Measurements from ENCODE around the gene PRR33.
"Not testable (repeated sequence)": the region's sequence is repeated elsewhere in the genome, so short reads cannot be mapped to it uniquely, and the experiment has no call there.

Gene PRR33

DNA sequence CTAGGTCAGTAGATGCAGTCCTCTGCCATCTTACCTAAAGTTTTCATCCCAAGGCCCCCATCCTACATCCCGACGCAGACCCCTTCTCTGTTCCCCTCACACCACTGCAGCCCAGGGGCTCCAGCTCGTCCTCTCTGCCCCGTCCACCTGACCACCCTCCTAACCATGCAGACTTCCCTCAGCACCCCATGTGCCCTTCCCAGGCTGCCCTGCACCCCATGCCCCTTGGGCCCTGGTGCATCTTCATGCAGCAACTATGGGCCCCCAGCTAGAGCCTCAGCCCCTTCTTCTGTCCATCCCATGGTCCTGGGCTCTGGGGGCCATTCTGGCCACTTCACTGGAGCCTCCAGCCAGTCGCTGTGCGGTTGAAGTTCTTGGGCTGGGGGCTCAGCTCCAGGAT lies 2.9 kb downstream of the PRR33 start:
- no peak for DNase-seq (ENCODE audit: low spot score)

DNA sequence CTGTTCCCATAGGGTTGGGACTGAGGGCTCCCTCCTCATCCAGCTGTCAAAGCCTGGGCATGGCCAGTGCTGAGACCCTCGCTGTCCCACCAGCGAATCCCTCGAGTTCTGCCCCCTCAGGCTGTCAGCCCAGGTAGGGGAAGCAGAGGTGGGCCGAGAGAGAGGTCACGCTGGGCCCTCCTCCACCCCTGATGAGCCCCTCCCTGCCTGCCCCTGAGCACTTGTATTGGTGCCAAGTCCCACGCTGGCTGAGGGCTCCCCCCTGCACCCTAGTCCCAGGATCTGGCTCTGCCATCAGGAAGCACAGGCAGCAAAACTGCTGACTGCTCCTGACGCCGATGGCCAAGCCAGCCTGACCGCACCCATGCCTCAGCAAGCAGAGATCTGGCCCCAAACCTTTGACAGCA lies 3.3 kb downstream of the PRR33 start:
- DNase-seq (ENCODE audit: low spot score) = no peak

DNA sequence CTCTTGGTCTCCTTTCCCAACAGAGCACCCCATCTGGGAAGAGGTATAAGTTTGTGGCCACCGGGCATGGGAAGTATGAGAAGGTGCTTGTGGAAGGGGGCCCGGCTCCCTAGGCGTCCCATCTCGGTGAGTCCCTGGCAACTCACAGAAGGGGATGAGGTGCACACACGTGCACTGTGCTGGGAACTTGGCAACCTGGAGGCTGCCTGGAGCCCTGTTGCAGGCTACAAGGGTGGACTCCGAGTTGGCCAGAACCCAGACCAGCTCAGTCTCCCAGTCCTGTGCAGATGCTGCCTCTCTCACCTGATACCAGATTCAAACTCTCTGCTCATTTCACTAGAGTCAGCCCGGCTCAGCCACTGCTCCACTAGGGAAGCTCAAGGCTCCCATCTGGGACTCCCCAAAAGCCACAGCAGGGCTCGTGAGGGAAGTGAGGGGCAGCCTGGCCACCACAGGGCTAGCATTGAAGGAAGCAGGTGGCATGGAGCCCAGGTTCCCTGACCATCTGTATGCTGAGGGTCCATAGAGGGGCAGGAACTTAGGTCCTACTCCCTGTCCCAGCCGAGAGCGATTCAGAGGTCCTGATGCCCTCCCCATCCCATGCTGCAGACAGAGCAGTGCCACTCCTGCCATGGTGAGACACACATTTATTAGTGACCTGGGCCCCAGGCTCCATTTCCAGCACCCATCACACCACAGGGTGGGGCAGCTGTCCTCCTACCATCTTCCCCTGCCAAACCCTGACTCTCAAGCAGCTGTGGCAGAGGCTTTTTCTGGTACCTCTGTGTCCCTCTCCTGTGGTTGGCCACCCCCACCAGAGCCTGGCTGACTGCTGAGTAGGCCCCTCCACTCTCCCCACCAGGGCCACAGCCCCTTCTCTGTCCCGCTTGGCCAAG lies 4.0 kb downstream of the PRR33 start:
- no peak for DNase-seq (ENCODE audit: low spot score)

DNA sequence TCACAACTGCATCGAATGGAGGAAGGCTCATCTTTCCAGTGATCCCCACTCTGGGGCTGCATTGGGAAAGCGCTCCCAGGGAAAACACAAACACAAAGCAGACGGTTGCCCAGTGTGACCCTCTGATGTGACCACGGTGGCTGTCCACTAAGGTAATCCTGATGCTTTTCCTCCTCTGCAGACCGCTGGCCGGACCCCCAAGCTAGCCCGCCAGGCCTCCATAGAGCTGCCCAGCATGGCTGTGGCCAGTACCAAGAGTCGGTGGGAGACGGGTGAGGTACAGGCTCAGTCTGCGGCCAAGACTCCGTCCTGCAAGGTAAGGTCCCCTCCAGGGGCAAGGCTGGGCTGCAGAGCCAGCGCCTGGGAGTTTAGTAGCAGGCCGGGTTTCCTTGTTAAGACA lies 5.1 kb downstream of the PRR33 start:
- not testable (repeated sequence) for DNase-seq (ENCODE audit: low spot score)

DNA sequence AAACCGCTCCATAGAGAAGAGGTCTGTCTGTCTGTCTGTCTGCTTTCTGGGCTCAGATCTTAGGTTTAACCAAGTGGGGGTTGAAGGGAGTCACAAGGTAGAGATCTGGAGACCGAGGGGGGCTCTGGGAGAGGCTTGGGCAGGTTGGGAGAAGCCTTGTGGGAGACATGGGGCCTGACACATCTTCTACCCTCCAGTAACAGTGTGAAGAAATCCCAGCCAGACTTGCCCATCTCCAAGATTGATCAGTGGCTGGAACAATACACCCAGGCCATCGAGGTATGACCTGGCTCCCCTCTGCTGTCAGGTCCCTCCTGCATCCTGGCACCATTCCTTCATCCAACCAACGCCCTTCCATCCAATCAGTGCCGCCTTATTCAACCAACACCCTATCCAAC lies 7.4 kb downstream of the PRR33 start:
- no peak for DNase-seq (ENCODE audit: low spot score)

DNA sequence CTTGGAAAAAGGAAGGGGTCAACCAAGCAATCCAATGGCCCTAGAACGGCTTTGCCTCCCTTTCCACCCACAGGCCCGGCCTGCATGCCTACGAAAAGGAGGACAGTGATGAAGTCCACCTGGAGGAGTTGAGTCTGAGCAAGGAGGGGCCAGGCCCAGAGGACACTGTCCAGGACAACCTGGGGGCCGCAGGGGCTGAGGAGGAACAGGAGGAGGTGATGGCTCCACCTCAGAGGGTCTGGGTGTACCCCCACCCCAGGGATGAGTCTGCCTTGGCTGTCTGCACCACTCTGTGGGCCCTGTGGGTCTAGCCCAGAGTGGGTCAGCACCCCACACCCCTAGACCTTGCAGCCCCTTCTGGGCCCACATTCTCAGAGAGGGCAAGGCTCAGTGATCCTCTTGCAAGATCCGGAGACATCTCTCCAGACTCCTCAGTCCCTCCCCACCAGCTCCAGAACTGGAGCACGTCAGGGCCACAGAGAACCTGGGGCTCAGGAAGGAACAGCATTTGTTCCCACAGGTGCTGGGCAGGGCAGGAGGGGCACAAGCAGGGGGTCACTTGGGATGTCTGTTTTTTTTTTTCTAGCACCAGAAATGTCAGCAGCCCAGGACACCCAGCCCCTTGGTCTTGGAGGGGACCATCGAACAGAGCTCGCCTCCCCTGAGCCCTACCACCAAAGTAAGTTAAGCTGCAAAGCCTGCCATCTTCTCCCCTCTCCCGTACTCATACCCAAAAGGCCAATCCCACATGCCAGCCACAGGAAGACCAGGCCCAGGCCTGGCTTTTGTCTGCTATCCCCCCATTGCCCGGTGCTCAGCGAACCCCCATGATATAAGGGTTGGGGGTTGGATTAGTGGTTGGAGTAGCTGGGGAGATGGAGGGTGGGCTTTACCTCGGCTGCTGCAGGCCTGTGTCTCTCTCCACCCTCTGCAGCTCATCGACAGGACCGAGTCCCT lies 8.1 kb downstream of the PRR33 start:
- DNase-seq (ENCODE audit: low spot score) = no peak

DNA sequence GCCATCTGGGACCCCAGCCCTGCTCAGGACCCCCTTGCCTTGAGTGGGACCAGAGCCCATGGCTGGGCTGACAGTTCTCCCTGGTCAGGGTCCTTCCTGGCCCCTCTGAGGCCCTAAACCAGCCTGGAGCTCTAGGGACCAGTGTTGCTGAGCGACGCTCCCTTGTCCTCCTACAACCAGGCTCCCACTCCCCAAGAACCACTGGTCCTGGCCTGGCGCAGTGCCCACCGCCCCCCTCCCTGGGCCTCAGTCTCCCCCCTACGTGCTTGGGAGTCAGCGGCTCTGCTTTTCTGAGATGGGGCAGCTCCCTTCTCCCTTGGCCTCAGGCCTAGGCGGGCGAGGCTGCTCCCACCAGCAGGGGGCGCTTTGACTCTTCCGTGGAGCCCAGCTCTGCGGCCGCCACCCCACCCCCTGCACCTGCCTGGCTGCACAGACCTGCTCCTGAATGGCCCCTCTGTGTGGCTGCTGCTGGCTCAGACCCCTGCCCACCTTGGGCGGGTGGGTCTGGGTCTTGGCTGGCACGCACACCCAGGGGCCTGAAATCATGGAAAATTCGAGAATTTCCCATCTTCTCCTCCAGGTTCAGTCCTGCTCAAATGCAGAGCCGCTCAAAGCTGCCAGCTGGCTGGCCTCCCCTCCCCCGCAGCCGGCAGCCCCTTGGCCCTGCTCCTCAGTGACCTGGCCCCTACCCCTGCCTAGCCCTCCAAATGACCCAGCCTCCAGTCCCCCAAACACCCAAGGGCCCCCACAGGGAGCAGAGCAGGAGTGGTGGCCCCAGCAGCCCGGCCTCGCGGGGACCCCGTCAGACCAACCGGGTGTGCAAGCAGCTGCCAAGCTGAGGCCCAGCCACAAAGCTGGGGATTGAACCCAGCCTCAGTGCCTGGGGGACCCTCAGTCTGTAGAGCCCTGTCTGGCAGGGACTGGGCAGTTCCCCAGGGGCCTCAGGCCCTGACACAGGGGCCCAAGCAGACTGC lies 9.1 kb downstream of the PRR33 start:
- DNase-seq (ENCODE audit: low spot score) = peak; percentile 78

DNA sequence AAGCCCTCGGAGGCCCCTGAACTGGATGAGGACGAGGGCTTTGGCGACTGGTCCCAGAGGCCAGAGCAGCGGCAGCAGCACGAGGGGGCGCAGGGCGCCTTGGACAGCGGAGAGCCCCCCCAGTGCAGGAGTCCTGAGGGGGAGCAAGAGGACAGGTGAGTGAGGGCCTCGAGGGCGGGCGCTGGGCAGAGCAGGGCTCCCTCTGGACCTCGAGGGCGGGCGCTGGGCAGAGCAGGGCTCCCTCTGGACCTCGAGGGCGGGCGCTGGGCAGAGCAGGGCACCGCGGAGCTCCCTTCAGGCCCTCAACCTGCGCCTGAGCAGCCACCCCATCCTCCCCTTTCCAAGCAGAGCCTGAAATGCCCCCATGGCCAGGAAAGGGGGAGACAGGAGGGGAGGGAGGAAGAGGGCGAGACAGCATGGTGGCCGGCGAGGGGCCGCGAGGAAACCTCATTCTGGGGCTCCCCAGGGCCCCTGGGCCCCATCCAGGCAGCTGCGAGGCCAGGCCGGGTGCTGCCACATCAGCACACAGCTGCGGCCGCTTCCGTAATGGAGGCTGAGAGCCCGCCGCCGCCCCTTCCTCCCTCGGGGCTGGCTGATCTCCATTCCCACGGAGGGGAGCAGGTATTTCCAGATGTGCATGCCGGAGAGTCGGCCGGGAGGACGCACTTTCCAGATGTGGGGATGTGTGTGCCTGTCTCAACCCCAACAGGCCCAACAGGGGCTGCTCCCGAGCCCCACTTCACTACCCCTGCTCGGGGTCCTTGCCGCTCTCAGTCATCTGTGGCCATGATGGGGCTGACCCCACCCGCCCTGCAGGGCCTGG lies 10.0 kb downstream of the PRR33 start:
- no peak for DNase-seq (ENCODE audit: low spot score)

DNA sequence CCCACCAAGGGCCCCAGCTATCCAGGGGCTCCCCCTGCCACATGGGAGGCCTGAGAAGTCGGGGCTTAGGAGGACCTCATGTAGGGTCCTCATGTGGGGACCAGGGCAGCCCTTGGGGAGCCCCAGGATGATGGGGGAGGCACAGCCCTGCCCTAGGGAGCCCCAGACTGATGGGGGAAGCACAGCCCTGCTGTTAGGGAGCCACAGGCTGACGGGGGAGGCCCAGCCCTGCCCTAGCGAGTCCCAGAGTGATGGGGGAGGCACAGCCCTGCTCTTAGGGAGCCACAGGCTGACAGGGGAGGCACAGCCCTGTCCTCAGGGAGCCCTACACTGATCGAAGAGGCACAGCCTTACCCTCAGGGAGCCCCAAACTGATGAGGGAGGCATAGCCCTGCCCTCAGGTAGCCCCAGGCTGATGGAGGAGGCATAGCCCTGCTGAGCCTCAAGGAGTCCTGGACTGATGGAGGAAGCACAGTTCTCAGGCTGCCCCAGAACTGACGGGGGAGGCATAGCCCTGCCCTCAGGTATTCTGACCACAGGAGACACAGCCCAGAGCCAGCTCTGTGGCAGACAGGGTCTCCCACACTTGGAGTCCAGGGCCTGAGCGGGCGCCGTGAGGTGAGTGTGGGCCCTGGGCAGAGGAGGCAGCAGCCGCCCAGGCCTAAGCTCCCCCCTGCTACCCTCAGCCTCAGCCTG lies 10.8 kb downstream of the PRR33 start:
- DNase-seq (ENCODE audit: low spot score) = no peak

DNA sequence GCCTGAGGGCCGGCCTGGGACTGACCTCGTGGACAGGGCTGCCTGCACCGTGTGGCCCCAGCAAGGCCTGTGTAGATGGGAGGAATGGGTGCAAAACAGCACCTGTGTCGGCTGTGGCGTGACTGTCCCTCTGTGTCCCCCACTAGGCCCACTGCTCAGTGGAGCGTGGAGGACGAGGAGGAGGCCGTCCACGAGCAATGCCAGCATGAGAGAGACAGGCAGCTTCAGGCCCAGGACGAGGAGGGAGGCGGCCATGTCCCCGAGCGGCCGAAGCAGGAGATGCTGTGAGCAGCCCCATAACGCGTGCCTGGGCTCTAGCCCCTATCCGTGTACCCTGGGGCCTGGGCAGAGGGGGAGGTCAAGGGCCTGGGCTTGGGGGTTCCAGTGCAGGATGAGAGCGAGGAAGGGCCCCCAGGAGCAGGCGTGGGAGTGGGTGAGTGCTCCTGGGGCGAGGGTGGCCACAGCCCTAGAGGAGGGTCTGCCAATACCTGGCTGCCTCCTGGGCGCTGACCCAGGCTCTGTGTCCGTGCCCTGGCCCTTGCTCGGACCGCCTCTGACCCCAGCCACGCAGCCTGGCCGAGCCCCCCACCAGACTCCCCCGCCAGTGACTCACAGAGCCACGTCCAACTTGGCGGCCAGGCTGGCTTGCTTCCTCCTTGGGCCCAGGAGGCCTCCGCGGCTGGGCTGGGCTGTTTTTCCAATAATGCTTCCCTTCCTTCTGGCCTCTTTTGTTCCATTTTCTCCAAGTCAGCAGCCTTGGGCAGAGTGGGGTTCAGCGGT lies 11.6 kb downstream of the PRR33 start:
- DNase-seq (ENCODE audit: low spot score) = no peak

DNA sequence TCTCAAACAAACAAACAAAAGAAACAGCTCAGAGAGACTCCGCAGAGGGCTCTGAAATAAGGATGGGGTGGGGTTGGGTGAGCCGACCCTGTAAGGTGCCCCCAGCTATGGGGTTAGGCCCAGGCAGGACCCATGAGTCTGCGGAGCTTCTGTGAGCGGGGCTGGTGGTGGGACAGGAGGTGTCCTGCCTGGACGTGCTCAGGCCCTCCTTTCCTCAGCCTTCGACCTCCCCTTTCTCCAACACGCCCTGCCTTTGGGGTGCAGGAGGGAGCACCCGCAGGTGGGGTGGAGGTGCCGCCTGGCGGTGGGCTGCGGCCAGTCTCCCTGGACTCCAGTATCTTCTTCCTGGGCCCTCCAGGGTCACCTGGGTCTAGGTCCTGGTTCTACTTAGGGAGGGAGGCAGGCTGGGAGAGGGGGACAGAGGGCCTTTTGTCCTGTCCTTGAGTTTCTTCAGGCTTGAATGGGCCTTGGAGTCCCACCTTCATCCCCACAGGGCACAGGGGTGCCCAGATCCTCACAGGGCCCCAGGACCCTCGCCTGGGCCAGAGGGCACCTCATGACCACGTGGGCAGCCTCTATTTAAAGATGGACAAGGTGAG lies 12.3 kb downstream of the PRR33 start:
- DNase-seq (ENCODE audit: low spot score) = no peak

DNA sequence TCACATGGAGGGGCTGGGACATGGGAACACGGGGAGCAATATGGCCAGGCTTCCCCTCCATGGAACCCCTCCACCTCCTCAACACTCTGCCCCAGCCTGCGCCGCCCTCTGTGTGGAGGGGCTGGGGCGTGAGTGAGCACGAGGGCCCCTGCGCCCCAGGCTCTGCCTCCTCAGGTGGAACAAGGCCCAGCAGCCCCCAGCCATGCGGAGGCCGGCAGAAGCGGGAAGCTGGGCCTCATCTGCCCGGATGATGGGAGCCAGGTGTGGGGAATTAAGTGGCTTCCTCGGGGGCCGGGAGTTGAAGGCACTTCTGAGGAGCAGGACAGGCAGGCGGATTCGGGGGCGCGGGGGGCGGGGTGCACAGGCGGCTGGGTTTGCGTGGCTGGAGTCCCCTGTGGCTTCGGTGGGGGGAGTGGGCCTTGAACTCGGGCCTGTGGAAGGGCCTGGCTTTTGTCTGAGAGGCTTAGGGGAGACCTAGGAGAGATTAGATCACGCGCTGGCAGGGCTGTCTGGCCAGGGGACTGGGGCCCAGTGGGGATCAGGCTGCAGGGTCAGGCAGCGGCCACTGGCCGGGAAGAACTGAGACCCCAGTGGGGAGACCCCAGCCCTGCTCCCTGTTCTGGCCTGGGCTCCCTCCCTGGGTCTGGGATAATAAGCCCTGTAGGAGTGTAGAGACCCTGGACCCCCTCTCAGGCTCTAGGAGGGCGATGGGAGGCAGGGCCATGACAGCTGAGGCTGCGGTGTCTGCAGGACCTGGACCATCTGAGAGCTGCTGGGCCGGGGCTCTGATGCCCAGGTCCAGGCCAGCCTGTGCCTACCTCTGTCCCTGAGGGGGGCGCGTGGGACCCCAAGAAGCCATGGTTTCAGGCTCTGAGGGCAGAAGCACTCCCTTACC lies 13.3 kb downstream of the PRR33 start:
- DNase-seq (ENCODE audit: low spot score) = no peak

DNA sequence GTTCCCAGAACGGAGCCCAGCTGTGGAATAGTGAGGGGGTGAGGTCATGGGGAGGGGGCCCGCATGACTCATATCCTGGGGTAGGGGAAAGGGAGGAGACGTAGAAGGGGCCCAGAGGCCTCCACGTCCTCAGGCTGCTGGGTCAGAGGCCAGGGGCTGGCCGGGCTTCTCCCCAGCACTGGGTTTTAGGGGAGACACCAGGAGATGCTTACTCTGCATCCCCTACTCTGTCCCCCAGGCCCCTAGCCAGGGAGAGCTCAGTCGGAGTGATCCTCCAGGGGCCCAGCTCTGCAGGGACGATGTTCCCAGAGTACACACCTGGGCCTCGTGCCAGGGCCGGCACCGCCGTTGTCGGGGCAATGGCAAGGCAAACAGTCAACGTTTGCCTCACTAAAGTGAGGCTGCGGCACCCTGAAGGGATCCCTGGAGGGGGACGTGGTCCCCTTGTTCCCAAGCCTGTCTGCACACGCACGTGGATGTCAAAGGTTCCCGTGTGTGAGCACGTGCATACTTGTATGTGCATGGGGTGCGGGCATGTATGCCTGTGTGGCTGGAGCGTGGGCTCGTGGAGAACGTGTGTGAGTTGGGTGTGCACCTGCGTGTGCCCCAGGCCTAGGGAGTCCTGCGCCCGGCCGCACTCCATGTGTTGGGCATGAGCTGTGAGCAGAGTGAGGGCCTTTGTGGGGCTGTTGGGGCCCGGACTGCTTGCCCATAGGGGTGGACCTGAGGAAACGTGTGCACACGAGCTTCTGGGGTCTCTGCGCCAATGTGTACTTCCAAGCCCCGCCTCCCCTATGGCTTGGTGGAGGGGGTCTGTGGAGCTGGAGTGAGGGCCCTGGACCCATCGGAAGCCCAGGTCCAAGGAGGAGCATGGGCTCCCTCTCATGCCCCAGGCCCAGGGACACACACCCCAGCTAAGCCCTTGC lies 14.2 kb downstream of the PRR33 start:
- DNase-seq (ENCODE audit: low spot score) = no peak

DNA sequence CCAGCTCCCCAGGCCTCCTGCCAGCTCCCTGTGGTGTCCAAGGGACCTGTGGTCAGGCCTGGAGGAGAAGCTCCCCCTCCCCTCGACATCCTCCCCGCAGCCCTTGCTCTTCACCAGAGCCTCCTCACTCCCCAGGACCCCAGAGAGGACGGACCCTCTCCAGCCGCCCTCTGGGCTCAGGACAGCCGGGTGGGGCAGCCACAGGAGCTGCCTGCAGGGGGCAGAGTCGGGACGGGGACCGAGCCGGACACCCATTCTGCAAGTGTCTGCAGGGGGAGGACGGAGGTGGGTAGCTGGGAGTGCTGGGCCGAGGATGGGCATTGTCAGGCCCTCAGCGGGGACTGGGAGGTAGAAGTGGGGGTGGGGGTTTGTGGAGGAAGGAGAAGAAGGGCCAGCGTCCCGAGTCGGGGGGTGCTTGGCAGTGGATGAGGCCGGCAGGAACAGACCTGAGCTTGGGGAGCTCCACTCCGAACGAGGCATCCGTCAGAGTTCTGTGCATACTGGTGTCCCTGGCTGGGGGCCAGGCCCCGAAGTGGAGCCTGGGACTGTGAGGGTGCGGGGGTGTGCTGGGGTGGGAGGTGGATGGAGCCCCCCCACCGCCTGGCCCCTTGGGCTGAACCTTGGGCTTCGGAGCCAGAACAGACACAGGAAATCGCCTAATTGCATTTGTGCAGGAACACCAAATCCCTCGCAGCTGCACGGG lies 15.2 kb downstream of the PRR33 start:
- DNase-seq (ENCODE audit: low spot score) = no peak

DNA sequence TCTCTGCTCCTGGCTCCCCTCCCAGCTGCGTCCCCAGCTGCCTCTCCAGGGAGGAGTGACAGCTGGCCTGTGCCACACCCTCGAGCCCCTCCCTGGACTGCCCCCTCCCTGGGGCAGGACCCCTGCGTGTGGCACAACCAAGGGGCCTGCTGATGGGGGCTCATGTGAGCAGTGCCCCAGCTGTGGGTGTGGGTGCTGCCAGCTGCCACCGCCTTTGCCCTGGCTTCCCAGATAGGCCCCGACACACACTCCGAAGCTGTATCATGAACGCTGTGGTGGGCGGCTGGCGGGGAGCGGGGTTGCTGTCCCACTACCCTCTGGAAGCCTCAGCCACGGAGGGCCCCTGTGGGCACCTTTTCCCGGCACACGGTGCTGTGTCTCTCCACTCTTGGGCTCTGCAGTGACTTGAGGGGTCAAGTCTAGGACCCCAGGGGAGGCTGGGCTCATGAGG lies 15.8 kb downstream of the PRR33 start:
- DNase-seq (ENCODE audit: low spot score) = not testable (repeated sequence)

All from CD4-positive, alpha-beta T cell treated with Interleukin-2 at 100 ng/mL for 4 hours (primary cell).